GM21515 (cell line): Measurements from ENCODE around the gene BTNL2.
"Not testable (repeated sequence)": the region's sequence is repeated elsewhere in the genome, so short reads cannot be mapped to it uniquely, and the experiment has no call there.

ENCODE experiments used
- ATAC-seq: cut with Tn5 transposase; IDR thresholded peaks from one replicate; pipeline ENCODE4 v1.9.1; 2021; ENCODE audit not compliant: unreplicated experiment

The BTNL2 gene

GRCh38 chr6:32406857-32407256, at the start of gene BTNL2:
Gene BTNL2, minus strand, starts transcription at chr6:32407181. Its CDS starts 58 bp downstream, at chr6:32407123.
- ATAC-seq = no peak

DNA sequence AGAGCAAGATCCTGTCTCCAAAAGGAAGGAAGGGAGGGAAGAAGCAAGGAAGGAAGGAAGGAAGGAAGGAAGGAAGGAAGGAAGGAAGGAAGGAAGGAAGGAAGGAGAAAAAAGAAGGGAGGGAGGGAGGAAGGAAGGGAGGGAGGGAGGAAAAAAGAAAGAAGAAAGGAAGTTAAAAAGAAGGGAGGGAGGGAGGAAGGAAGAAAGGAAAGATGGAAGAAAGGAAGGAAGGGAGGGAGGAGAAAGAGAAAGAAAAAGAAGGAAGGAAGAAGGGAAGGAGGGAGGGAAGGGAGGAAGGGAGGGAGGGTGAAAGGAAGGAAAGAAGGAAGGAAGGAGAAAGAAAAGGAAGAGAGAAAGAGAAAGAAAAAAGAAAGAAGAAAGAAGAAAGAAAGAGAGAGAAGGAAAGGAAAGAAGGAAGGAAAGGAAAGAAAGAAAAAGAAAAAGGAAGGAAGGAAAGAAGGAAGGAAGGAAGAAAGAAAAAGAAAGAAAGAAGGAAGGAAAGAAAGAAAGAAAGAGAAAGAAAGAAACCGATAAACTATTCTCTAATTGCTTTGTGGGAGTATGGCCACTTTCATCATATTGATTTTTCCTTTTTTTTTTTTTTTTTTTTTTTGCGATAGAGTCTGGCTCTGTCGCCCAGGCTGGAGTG, 42.2 kb upstream of the BTNL2 start:
- no peak for ATAC-seq

GRCh38 chr6:32447932-32448331, 41.0 kb upstream of the BTNL2 start:
- no peak for ATAC-seq

- ATAC-seq = no peak
Measured at GRCh38 chr6:32445321-32445854, 38.4 kb upstream of the BTNL2 start.

- ATAC-seq = no peak
Measured at GRCh38 chr6:32444433-32444832, 37.5 kb upstream of the BTNL2 start.

DNA sequence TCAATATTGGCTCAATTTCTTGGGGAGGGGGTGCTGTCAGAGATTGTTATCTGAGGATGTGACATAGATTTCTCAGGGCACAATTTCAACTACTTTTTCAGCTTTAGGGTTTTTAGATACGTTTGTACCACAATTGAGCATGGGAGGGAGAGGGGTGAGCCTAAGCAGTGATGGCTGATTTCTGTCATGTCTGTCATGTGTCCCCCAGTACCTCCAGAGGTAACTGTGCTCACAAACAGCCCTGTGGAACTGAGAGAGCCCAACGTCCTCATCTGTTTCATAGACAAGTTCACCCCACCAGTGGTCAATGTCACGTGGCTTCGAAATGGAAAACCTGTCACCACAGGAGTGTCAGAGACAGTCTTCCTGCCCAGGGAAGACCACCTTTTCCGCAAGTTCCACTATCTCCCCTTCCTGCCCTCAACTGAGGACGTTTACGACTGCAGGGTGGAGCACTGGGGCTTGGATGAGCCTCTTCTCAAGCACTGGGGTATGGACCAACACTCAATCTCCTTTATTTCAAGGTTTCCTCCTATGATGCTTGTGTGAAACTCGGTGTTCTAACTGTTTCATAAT, 36.1 kb upstream of the BTNL2 start:
- no peak for ATAC-seq

GRCh38 chr6:32442243-32442667, 35.3 kb upstream of the BTNL2 start:
- no peak for ATAC-seq

- peak; percentile 63 for ATAC-seq
Measured at GRCh38 chr6:32439602-32440214, 32.7 kb upstream of the BTNL2 start, which contains the start of gene HLA-DRA. Gene HLA-DRA, plus strand, starts transcription at chr6:32439887. Its CDS starts 64 bp downstream, at chr6:32439951.

DNA sequence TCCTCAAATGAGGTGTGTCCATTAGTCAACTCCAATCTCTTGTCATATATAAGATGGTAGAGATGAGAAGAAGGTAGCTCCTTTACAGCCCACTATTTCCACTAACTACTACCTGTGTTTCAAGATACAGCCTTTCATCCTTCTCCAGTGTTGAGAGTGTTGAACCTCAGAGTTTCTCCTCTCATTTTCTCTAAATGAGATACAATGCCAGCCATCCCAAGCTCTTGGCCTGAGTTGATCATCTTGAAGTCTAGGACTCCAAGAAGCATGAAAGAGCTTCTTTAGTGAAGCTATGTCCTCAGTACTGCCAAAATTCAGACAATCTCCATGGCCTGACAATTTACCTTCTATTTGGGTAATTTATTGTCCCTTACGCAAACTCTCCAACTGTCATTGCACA, 32.2 kb upstream of the BTNL2 start:
- ATAC-seq = peak; percentile 5

- ATAC-seq = peak; percentile 51
Measured at GRCh38 chr6:32436995-32437836, 30.2 kb upstream of the BTNL2 start.

DNA sequence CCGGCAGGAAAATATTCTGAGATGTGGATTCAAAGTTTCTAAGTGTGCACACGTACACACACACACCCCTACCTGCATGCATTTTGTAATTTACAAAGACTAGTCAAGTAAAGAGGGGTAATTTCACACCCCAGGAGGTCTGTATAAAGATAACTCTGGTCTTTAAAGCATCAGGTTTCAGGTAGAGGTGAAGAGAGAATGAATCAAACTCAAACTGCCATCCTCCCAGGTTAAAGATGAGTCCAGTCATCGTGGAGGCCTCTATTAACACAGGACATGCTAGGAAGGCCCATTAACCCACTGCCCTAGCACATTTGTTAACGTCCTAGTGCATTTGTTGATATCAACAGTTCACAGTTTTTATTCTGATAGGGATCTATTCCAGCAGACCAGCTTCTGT, 29.2 kb upstream of the BTNL2 start:
- no peak for ATAC-seq

GRCh38 chr6:32433950-32434349, 27.0 kb upstream of the BTNL2 start:
- not testable (repeated sequence) for ATAC-seq

DNA sequence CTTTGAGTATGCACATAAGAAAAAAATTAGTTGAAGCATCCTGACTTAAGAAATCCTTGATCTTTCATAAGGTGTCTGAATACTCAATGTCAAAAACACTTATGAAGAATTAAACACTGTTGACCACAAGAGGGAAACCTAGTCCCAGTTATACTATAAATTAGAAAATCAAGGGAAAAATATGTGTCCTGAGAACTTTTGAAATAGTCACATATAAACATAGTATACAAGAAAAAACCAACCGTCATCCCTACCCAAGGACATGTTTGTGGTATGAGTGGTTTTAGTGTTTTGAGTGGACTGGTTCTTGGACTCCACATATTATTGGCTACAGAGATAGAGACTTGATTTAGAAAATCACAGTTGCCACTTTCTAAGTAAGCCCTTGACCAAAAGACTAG, 25.1 kb upstream of the BTNL2 start:
- ATAC-seq = no peak

- ATAC-seq = no peak
Measured at GRCh38 chr6:32431142-32431541, 24.2 kb upstream of the BTNL2 start.

DNA sequence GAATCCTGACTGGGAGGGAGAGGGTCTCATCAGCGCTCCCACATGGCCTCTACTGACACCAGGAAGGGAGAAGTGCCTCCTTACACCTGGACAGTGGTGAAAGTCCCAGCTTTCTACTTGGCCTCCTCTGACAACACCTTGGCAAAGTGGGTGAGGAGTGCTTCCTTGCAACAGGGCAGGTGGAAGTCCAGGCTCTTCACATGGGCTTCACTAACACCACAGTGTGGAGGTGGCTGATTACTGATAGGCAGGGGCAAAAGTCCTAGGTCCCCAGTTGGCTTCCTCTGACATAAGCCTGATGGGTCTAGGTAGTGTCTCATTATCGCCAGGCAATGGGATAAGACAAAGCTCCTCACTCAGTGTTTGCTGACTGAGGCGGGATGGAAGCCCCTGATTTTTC, 23.2 kb upstream of the BTNL2 start:
- no peak for ATAC-seq

DNA sequence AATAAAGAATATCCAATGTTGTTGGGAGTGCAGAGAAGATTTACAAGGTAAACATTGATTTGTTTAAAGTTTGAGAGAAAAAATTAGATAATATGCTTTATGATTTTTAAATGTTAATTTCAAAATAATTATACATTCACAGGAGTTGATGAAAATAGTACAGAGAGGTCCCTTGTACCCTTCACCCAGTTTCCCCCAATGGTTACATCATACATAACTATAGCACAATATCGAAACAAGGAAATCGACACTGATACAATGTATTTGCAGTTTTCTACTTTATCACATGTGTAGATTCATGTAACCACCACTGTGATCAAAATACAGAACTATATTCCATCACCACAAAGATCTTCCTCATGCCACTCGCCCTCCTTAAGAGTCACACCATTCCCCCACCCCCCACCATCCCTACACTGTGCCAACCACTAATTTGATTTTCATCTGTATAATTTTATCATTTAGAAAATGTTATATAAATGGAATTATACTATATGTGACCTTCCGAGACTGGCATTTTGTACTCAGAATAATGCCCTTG, 21.0 kb upstream of the BTNL2 start:
- no peak for ATAC-seq

DNA sequence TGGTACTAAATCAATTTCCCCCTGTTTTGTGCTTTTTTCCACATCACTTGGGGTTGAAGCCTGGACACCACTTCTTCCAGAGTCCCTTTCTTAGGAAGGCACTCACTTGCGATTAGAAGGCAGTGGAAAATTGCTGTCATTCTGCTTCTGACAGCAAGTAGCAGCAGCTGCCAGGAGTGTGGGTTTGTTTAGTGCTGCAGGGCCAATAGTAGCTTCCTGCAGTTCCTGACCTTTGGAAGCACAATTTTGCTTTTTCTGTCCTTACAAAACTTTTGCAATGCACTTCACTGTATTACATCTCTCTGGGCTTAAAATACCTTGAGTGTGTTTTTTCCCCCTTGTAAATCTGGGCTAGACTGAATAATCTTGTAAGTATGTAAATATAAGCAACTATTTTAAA, 20.2 kb upstream of the BTNL2 start:
- ATAC-seq = no peak

DNA sequence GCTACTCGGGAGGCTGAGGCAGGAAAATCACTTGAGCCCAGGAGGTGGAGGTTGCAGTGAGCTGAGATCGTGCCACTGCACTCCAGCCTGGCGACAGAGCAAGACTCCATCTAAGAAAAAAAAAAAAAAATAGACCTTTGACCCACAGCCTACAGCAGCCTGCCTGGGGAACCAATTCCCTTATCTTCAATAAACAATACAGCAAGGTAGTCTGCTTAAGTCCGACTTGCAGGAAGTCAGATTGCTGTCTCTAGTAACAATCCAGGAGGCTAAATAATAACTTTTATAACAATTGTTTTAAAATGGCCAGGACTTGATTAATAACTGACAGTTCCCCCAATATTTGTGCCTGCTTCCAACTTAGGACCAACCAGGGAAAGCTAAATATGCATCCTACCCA, 19.4 kb upstream of the BTNL2 start:
- no peak for ATAC-seq

GRCh38 chr6:32424589-32425300, 17.8 kb upstream of the BTNL2 start:
- no peak for ATAC-seq

GRCh38 chr6:32416036-32416435, 9.1 kb upstream of the BTNL2 start:
- no peak for ATAC-seq
